Pancreas (tissue), 10 donors: ENCODE measurements around the gene SMIM20. TPM values are rescaled to one million over a fixed set of nuclear protein-coding genes. Genes with fewer than 3 reads are reported as not detected.

Source experiments
- ATAC-seq, 4 donors: fragments of 200-7000 bp; cut with Tn5 transposase; one replicate each; pipeline versions ENCODE4 v1.8.0 to v1.9.1; 2020; ENCODE audit warnings: mild to moderate bottlenecking in 4 of 4, moderate library complexity in 4 of 4
- DNase-seq, 6 donors: peaks; one replicate each; pipeline ENCODE4 v3.0.0-alpha.2; 2020
- FAIRE-seq: peaks from 2 replicates; lab custom pipeline; 2012; peaks lifted over from hg19 to GRCh38; lab: Jason Lieb, UNC
- H3K27ac ChIP-seq, 4 donors: fragments of 200-600 bp; sonication (generic); 1 replicate in 3 of 4; 2 replicates in 1 of 4; pipeline versions ENCODE4 v1.5.0 to v1.8.0; 2020
- H3K27me3 ChIP-seq, 4 donors: fragments of 200-600 bp; one replicate each; pipeline ENCODE4 v1.8.0; 2021
- H3K36me3 ChIP-seq, 3 donors: fragments of 200-600 bp; sonication (generic) in 1 of 3; one replicate each; pipeline versions ENCODE4 v1.5.0 to v1.8.0; 2020 to 2021
- H3K4me1 ChIP-seq, 3 donors: fragments of 200-600 bp; one replicate each; pipeline ENCODE4 v1.8.0; 2021
- H3K4me3 ChIP-seq, 4 donors: fragments of 200-600 bp; sonication (generic) in 2 of 4; one replicate each; pipeline versions ENCODE4 v1.5.0 to v1.8.0; 2020 to 2021
- H3K9me3 ChIP-seq, 4 donors: fragments of 200-600 bp; one replicate each; pipeline ENCODE4 v1.8.0; 2021
- CTCF ChIP-seq, 4 donors: fragments of 200-600 bp; sonication (generic) in 3 of 4; IDR thresholded peaks; one replicate each; pipeline versions ENCODE4 v1.5.0 to v1.8.0; 2021; ENCODE audit warnings: antibody characterized with exemption in 4 of 4
- whole genome bisulfite sequencing, 2 donors: extraction: QIAGEN DNeasy Blood & Tissue Kit; methylation state at CpG; one replicate each; pipeline ENCODE4 v1.1.7; 2013; 5-methylcytosine and 5-hydroxymethylcytosine counted together
- intact Hi-C, 3 donors: fragments of 100-400 bp; cut with DNase I; formaldehyde crosslinking; loops; one replicate each; pipeline versions ENCODE4 v1.11.1 to v1.14.2; 2022
- polyA plus RNA-seq, 2 donors: library from polyadenylated mRNA; stranded (reverse); fragments of 200-250 nt; gene quantifications; one replicate each; pipeline ENCODE4 v1.2.3, GENCODE V29; 2013
- total RNA-seq, 6 donors: library from RNA; stranded (reverse); fragmentation: NEBNext Ultra II Directional in 4 of 6; extraction: Animal tissue kit (Norgen Biotek cat#: 25700) in 4 of 6; gene quantifications; one replicate each; pipeline versions ENCODE4 v1.2.1 to v1.2.4, GENCODE V29; 2021 to 2023
- donor health status: healthy with polysubstance abuse.
- donor health status: DM: no; HTN: no; CAD: no; lungs with moderate emphysema.
- donor health status: DM: no; HTN: no; CAD: no.
- donor health status: control.
- donor health status: control.
- donor health status: Bipolar disorder and iron deficiency.
- donor health status: DM: yes; HTN: yes; CAD: no.
- donor health status: DM: no; HTN: no; CAD: no.
- donor health status: DM: no; HTN: no; CAD: no.
- donor health status: DM: yes; HTN: yes; CAD: no.

Gene SMIM20
- total and polyA plus RNA-seq, 8 donors = 11.7 to 37.4 (median 18.7) TPM

GRCh38 chr4:25915353-25915705 lies 1.3 kb downstream of the SMIM20 start:
- 71 to 81% methylated on average over 12 of the region's 12 CpGs for WGBS, 2 donors
- Histone ChIP-seq H3K27ac (no peak overlapping the region), H3K4me1 (peaks cover 0 to 13% (median 0%) of the 10 kb centered on the region in 3 donors), H3K4me3 (peak overlapping the region in 1 of 4 donors; percentile 63), H3K36me3 (no peaks in the 10 kb centered on the region), H3K9me3 (no peaks in the 10 kb centered on the region), H3K27me3 (no peaks in the 10 kb centered on the region)
- DNase-seq (no peak), FAIRE-seq (no peak), ATAC-seq (no peak)
- intact Hi-C loops = no loop called here
- no peak for TF ChIP-seq CTCF (IDR thresholded peaks at IDR 0.05)

GRCh38 chr4:25916870-25917269 lies 2.9 kb downstream of the SMIM20 start:
- Histone ChIP-seq H3K4me1 (peaks cover 0 to 13% (median 0%) of the 10 kb centered on the region in 3 donors), H3K27me3 (no peaks in the 10 kb centered on the region), H3K4me3 (no peak overlapping the region), H3K36me3 (no peaks in the 10 kb centered on the region), H3K9me3 (no peaks in the 10 kb centered on the region), H3K27ac (no peak overlapping the region)
- DNase-seq (no peak), FAIRE-seq (no peak), ATAC-seq (no peak)
- 90 to 92% methylated on average over 1 of the region's 1 CpG for WGBS, 2 donors
- no peak for TF ChIP-seq CTCF (IDR thresholded peaks at IDR 0.05)
- intact Hi-C loops = no loop called here

- peaks cover 0 to 11% (median 0%) of the 10 kb centered on the region in 3 donors for H3K4me1 ChIP-seq
- H3K4me3 ChIP-seq = no peak overlapping the region
- no peaks in the 10 kb centered on the region for H3K36me3 ChIP-seq
- intact Hi-C loops = no loop called here
- WGBS, 2 donors = 60 to 63% methylated on average over 5 of the region's 5 CpGs
- peak in 3 of 4 donors; percentile 32 to 56 (median 33) for ATAC-seq
- no peak for FAIRE-seq
- H3K9me3 ChIP-seq = no peaks in the 10 kb centered on the region
- H3K27me3 ChIP-seq = no peaks in the 10 kb centered on the region
- no peak for TF ChIP-seq CTCF (IDR thresholded peaks at IDR 0.05)
- no peak overlapping the region for H3K27ac ChIP-seq
- DNase-seq = no peak
Observed at GRCh38 chr4:25919676-25920075, 5.7 kb downstream of the SMIM20 start.

GRCh38 chr4:25921922-25922321 lies 7.9 kb downstream of the SMIM20 start:
- ATAC-seq (no peak), DNase-seq (no peak), FAIRE-seq (no peak)
- intact Hi-C loops = no loop called here
- Histone ChIP-seq H3K27me3 (no peaks in the 10 kb centered on the region), H3K27ac (no peak overlapping the region), H3K4me3 (no peak overlapping the region), H3K9me3 (no peaks in the 10 kb centered on the region), H3K36me3 (no peaks in the 10 kb centered on the region), H3K4me1 (peaks cover 0 to 6% (median 0%) of the 10 kb centered on the region in 3 donors)
- 95 to 100% methylated on average over 1 of the region's 1 CpG for WGBS, 2 donors
- TF ChIP-seq CTCF (IDR thresholded peaks at IDR 0.05) = no peak

GRCh38 chr4:25922812-25923369 lies 8.9 kb downstream of the SMIM20 start:
- no peak for ATAC-seq
- WGBS, 2 donors = 95 to 98% methylated on average over 4 of the region's 4 CpGs
- no peak for FAIRE-seq

More at GRCh38 chr4:25922812-25923369, 8.9 kb downstream of the SMIM20 start:
- Histone ChIP-seq H3K36me3 (no peaks in the 10 kb centered on the region), H3K4me1 (peaks cover 0 to 11% (median 1%) of the 10 kb centered on the region in 3 donors), H3K9me3 (no peaks in the 10 kb centered on the region), H3K27me3 (no peaks in the 10 kb centered on the region), H3K27ac (no peak overlapping the region), H3K4me3 (no peak overlapping the region)
- intact Hi-C loops = no loop called here
- TF ChIP-seq CTCF (IDR thresholded peaks at IDR 0.05) = no peak
- no peak for DNase-seq
